ENCODE measurements around the gene TMEM62.
"Not testable (repeated sequence)": the region's sequence is repeated elsewhere in the genome, so short reads cannot be mapped to it uniquely, and the experiment has no call there.

The TMEM62 gene

GRCh38 chr15:43125100-43125661, 8.2 kb upstream of the TMEM62 start:
- DNase-seq = no peak

- DNase-seq = no peak
These were observed 7.0 kb upstream of the TMEM62 start for GRCh38 chr15:43126356-43126755.

- DNase-seq = no peak
These were observed 5.6 kb upstream of the TMEM62 start for GRCh38 chr15:43127752-43128151.

GRCh38 chr15:43128174-43128979, 5.0 kb upstream of the TMEM62 start:
- not testable (repeated sequence) for DNase-seq

GRCh38 chr15:43128980-43129335, 4.4 kb upstream of the TMEM62 start:
- no peak for DNase-seq

- DNase-seq = no peak
These were observed 456 bp upstream of the TMEM62 start for GRCh38 chr15:43132830-43133429.

GRCh38 chr15:43134157-43134635, 810 bp downstream of the TMEM62 start:
- DNase-seq = no peak

- DNase-seq = no peak
These were observed 2.0 kb downstream of the TMEM62 start for GRCh38 chr15:43135351-43135750.

- no peak for DNase-seq
These were observed 10.0 kb downstream of the TMEM62 start for GRCh38 chr15:43143203-43143941.

- DNase-seq = no peak
These were observed 11.1 kb downstream of the TMEM62 start for GRCh38 chr15:43144512-43144911.

- DNase-seq = no peak
These were observed 12.8 kb downstream of the TMEM62 start for GRCh38 chr15:43146184-43146583.

- no peak for DNase-seq
These were observed 17.0 kb downstream of the TMEM62 start for GRCh38 chr15:43150191-43150929.

- no peak for DNase-seq
These were observed 18.3 kb downstream of the TMEM62 start for GRCh38 chr15:43151688-43152087.

GRCh38 chr15:43153269-43153668, 19.9 kb downstream of the TMEM62 start:
- DNase-seq = no peak

- no peak for DNase-seq
These were observed 32.5 kb downstream of the TMEM62 start for GRCh38 chr15:43165801-43166325.

- not testable (repeated sequence) for DNase-seq
These were observed 33.9 kb downstream of the TMEM62 start for GRCh38 chr15:43167261-43167660.

GRCh38 chr15:43168192-43169107, 35.1 kb downstream of the TMEM62 start:
- no peak for DNase-seq

GRCh38 chr15:43169888-43170287, 36.5 kb downstream of the TMEM62 start:
- DNase-seq = no peak

- DNase-seq = not testable (repeated sequence)
These were observed 42.4 kb downstream of the TMEM62 start for GRCh38 chr15:43175656-43176309.

GRCh38 chr15:43177147-43177546, 43.8 kb downstream of the TMEM62 start:
- not testable (repeated sequence) for DNase-seq

GRCh38 chr15:43183270-43183669, 49.9 kb downstream of the TMEM62 start:
- no peak for DNase-seq
